Measurements from ENCODE around the gene LHX4. TPM values are rescaled to one million over a fixed set of nuclear protein-coding genes. Genes with fewer than 3 reads are reported as not detected.

Gene LHX4
- total RNA-seq, 4 donors from 2014 or later, result not detected

GRCh38 chr1:180261524-180262155, 31.6 kb downstream of the LHX4 start:
- Histone ChIP-seq H3K36me3 (no peaks in the 10 kb centered on the region), H3K4me3 (no peak overlapping the region), H3K27ac (no peak overlapping the region), H3K4me1 (no peaks in the 10 kb centered on the region), H3K9me3 (no peaks in the 10 kb centered on the region), H3K27me3 (peaks cover 0 to 54% of the 10 kb centered on the region in 2 donors)
- no peak for DNase-seq (ENCODE audit: low spot score in 2 of 2)
- 86 to 91% methylated on average over 7 of the region's 7 CpGs for WGBS, 2 donors
- TF ChIP-seq CTCF (IDR thresholded peaks at IDR 0.05) (no peak), POLR2A (IDR thresholded peaks at IDR 0.05) (no peak)

GRCh38 chr1:180262628-180263488, 32.8 kb downstream of the LHX4 start:
- no peaks in the 10 kb centered on the region for H3K4me1 ChIP-seq
- WGBS, 2 donors, result 71 to 83% methylated on average over 12 of the region's 12 CpGs
- no peak overlapping the region for H3K4me3 ChIP-seq
- no peak for TF ChIP-seq CTCF (IDR thresholded peaks at IDR 0.05)
- H3K9me3 ChIP-seq, result no peaks in the 10 kb centered on the region
- DNase-seq (ENCODE audit: low spot score in 2 of 2), result no peak
- no peaks in the 10 kb centered on the region for H3K36me3 ChIP-seq
- H3K27ac ChIP-seq, result no peak overlapping the region
- H3K27me3 ChIP-seq, result peaks cover 0 to 41% of the 10 kb centered on the region in 2 donors

DNA sequence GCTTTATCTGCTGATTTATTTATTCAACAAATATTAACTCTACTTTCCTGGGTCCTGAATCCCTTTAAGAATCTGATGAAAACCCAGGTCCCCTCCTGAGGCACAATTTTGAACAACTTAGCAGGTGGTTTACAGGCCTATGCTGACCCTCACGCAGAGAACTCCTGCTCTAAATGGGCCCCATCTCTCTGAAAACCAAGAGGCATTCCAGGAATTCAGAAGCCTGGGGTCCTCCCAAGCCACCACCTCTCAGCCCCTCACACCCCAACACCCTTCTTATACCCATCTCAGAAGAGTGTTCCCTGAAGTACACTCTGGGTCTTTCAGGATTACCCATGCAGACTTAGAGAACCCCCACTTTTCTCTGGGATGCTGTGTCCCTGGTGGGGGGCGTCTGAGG, 34.5 kb downstream of the LHX4 start:
- Histone ChIP-seq H3K27me3 (peaks cover 0 to 24% of the 10 kb centered on the region in 2 donors), H3K9me3 (no peaks in the 10 kb centered on the region), H3K4me3 (no peak overlapping the region), H3K27ac (no peak overlapping the region), H3K36me3 (no peaks in the 10 kb centered on the region), H3K4me1 (no peaks in the 10 kb centered on the region)
- DNase-seq (ENCODE audit: low spot score in 2 of 2), result no peak
- TF ChIP-seq EP300 (IDR thresholded peaks at IDR 0.05) (no peak), POLR2A (IDR thresholded peaks at IDR 0.05) (no peak), CTCF (IDR thresholded peaks at IDR 0.05) (no peak)
- WGBS, 2 donors, result 51 to 56% methylated on average over 2 of the region's 2 CpGs

DNA sequence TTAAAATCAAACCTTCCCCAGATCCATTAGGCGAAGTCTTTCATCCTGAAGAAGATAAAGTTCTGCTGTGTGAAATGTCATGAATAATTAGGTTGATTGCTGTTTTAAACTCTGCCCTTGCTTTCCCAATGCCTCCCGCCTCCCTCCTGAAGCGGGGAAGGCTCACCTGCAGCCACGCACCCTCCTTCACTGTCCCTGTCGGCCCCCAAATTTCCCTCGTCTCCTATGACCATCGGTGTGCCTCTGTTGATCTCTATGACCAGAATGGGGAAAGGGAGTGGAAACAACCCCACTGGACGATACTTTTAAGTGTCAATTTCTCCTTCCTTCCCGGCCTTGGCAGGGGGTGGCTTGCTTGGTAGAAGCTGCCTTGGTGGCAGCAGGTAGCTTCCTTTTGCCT, 35.1 kb downstream of the LHX4 start:
- H3K27ac ChIP-seq, result no peak overlapping the region
- H3K4me3 ChIP-seq, result no peak overlapping the region
- no peaks in the 10 kb centered on the region for H3K9me3 ChIP-seq
- H3K27me3 ChIP-seq, result peaks cover 0 to 18% of the 10 kb centered on the region in 2 donors
- DNase-seq (ENCODE audit: low spot score in 2 of 2), result no peak
- TF ChIP-seq EP300 (IDR thresholded peaks at IDR 0.05) (no peak), CTCF (IDR thresholded peaks at IDR 0.05) (no peak), POLR2A (IDR thresholded peaks at IDR 0.05) (no peak)
- no peaks in the 10 kb centered on the region for H3K4me1 ChIP-seq
- no peaks in the 10 kb centered on the region for H3K36me3 ChIP-seq
- 65 to 77% methylated on average over 9 of the region's 9 CpGs for WGBS, 2 donors

DNA sequence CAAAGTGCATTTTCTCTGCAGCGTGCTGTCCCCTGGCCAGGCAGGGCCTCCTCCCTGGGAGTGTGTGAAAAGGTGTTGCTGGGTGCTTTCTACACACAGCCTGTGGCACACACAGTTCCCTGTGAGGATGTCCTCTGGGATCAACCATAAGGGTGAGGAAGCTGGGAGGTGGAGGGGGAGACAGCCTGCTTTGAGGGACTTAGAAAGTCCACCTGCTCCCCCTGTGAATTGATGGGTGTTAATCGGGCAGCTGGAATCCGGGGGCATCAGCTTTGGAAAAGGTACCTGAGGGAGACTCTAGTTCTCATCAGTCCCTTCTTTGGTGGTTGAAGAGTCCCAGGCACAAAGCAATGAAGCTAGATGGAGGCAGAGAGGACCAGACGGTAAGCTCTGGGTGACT, 35.8 kb downstream of the LHX4 start:
- TF ChIP-seq POLR2A (IDR thresholded peaks at IDR 0.05), result no peak
- no peak for TF ChIP-seq CTCF (IDR thresholded peaks at IDR 0.05)
- no peak for TF ChIP-seq EP300 (IDR thresholded peaks at IDR 0.05)
- Histone ChIP-seq H3K27me3 (peaks cover 0 to 12% of the 10 kb centered on the region in 2 donors), H3K27ac (no peak overlapping the region), H3K4me1 (no peaks in the 10 kb centered on the region), H3K36me3 (no peaks in the 10 kb centered on the region), H3K9me3 (no peaks in the 10 kb centered on the region), H3K4me3 (no peak overlapping the region)
- DNase-seq (ENCODE audit: low spot score in 2 of 2), result no peak
- WGBS, 2 donors, result 67 to 72% methylated on average over 4 of the region's 4 CpGs

Measured in tibial nerve (tissue), 4 donors.